ENCODE results near the gene DAW1.

The DAW1 gene

GRCh38 chr2:227862227-227862740 is 9.1 kb upstream of the DAW1 start:
- DNase-seq (ENCODE audit: low spot score): no peak

DNA sequence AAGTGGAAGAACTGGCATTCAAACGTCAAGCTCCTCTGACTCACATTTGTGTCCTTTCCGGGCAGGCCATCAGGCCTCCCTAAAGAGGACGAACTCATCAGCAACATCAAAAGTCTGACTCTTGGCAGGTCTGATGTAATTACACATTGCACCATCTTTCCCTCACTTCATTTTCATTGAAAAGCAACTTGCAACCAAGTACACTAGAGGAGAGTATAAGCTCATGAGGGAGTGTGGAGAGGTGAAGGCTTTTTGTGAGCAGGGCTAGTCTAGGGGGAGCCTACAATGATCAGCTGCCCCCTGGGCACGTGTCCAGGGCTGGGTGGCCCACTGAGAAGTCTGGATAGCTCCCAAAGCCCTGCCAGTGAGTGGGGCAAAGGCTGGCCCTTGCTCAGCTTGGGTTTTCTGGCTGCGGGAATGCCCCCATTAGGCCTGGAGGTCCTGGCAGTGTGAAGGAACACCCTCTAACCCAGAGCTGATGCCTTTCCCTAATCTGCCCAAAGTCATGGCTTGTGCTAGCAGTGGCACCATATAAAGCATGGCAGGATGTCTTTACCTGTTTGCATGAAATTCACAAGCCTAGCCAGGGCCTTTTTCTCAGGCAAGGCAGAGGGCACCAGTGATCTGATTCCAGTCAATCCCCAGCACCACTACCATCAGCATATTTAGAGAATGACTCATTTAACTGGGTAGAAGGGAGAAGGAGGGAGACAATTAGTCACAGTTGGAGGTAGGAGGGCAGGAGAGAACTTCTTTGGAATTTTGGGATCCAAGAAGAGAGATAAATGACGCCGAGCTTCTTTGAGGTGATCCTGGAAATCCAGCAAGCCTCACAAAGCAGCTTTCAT is 8.5 kb upstream of the DAW1 start:
- DNase-seq (ENCODE audit: low spot score): peak; percentile 70

GRCh38 chr2:227864161-227864756 is 7.2 kb upstream of the DAW1 start:
- peak; percentile 30 for DNase-seq (ENCODE audit: low spot score)

- no peak for DNase-seq (ENCODE audit: low spot score)
Measured at GRCh38 chr2:227865291-227865690, 6.1 kb upstream of the DAW1 start.

- DNase-seq (ENCODE audit: low spot score): no peak
Measured at GRCh38 chr2:227867386-227867785, 4.0 kb upstream of the DAW1 start.

DNA sequence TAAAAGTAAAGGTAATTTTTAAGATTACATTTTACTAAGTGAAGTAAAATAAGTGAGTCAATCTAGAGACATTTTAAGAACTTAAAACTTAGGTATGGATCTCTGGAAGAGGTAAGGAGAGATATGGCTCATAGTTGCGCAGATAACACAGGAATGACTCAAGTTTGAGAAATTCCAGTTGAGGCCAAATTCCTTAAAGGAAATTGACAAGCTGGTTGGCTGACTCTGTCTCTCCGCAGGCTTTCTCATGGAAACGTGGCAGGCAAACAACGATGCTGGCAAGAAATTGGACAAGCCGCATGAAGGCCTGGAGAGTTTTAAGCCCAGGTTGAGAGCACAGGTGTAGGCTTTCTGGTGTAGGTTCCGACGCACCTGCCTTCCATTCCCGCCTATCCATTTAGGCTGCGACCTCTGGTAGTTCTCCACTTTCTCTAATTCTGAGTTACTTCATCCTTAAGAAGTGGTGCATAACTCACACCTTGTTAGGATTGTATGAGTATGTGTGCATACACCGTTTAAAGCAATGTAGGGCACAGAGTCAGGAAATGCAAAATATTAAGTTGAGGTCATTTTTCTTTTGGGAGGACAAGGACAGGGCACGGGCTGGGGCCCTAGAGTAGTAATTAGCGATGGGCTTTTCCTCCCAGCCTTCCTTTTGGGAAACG is 589 bp upstream of the DAW1 start:
- DNase-seq (ENCODE audit: low spot score): no peak

- no peak for DNase-seq (ENCODE audit: low spot score)
Measured at GRCh38 chr2:227872676-227873075, 1.2 kb downstream of the DAW1 start.

DNA sequence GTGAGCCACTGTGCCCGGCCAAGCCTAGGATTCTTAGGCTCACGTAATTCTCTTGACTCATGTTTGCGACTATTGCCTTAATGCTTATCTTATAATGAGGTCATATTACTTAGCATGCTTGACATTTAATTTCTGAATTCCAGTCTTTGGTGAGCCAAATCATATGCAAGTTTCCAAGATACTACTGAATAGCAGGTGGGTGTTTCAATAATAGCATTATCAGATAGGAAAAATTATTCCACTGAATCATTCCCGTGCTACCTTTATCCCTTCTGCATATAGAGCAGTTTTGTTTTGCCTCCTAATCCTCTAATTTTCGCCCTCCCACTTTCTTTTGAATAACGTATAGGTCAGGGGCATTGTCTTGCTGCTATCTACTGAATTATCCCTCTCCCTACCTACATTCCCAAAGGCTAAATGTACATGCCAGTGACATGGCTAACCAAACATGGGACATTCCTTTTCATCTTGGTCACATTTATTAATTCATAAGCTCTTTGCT is 4.9 kb downstream of the DAW1 start:
- DNase-seq (ENCODE audit: low spot score): no peak

DNA sequence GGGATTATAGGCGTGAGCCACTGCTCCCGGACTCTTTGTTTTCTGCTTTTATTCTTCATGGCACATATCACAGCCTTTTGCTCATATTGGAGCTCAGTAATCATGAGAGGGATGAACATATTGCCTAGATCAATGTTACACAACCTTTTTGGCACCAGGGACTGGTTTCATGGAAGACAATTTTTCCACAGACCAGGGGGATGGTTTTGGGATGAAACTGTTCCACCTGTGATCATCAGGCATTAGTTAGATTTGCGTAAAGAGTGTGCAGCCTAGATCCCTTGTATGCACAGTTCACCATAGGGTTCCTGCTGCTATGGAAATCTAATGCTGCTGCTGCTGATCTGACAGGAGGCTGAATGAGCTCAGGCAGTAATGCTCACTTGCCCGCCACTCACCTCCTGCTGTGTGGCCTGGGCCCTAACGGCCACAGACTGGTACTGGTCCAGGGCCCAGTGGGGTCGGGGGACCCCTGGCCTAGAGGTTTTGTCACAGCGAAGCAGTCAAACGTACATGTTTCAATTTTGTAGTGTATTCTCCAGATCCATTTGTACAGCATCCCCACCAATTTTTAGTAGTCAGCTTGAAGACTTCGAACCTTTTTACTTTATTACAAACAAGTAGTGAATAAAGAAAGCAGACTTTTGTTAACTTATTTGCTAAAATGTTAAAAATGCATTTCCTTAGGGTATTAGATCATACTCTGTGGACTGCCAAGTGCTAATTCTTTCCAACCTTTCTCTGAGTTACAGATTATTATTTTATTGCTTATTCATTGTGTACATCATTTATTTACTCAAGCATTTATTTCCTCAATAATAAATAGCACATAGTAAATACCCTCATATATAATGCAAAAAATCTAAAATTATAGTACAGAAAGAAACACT is 6.2 kb downstream of the DAW1 start:
- no peak for DNase-seq (ENCODE audit: low spot score)

DNA sequence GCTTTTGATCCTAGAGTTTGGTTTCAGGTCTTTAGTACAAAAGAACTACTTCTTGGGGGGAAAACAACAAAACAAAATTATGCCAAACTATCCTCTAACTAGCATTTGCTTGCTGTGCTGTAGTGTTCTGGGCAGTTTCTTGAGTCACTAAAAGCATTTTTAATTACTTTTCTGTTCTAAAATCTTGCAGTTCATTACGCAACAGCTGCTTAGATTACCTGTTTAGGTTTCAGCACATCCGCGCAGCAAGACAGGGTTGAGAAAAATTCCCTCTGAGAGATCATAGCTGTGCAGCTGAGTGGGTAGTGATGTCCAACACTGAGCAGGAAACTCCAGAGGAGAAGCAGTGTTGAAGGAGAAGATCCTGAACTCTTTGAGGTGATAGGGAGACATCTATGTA is 9.0 kb downstream of the DAW1 start:
- no peak for DNase-seq (ENCODE audit: low spot score)

DNA sequence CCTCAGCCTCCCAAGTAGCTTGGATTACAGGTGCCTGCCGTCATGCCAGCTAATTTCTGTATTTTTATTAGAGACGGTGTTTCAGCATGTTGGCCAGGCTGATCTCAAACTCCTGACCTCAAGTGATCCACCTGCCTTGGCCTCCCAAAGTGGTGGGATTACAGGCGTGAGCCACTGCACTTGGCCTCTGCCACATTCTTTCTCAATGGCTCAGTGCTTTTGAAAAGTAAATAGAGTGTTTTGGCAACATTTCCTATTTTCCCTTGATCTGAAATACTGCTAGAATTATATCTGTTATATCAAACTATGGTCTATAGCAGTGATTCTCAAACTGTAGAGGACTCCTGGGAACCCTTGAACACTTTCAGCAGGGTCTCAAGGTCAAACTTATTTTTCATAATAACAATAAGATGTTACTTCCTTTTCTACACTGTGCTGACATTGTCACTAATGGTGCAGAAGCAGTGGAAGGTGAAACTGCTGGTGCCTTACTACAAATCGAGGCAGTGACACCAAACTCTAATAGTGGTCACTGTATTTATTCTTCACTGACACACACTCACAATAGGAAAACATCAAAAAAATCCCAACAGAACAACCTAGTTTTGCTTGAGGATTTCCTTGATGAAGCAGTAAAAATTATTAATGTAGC is 10.6 kb downstream of the DAW1 start:
- DNase-seq (ENCODE audit: low spot score): no peak

DNA sequence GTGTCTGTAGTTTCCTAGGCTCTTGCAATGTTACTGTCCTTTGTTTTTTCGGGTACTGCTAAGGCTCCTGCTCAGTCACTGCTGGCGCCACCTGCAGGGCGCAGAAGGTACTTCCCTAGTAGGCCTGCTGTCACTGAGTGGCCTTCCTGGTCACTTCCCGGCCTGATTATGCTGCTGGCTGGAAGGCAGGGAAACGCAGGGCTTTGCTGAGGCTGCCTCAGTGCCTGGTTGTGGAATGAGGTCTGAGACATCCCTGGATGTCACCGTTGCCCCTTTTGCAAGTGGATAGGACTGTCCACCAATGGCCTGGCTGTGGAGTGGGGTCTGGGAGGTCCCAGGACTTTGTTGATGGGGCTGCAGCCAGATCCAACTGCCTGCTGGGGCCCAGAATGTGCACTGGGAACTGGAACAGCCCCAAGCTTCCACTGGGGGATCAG is 13.1 kb downstream of the DAW1 start:
- peak; percentile 84 for DNase-seq (ENCODE audit: low spot score)

DNA sequence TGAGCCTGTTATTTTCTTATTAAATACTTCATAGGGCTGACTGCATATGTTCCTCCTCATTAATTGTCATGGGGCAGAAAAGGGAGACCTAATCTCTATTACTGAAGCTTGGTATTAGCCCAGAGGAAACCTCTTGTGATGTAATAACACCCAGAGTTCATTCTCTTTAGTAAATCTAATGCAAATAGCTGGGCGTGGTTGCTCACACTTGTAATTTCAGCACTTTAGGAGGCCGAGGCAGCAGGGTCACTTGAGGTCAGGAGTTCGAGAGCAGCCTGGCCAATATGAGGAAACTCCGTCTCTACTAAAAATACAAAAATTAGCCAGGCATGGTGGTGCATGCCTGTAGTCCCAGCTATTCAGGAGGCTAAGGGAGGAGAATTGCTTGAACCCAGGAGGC is 14.7 kb downstream of the DAW1 start:
- no peak for DNase-seq (ENCODE audit: low spot score)

DNA sequence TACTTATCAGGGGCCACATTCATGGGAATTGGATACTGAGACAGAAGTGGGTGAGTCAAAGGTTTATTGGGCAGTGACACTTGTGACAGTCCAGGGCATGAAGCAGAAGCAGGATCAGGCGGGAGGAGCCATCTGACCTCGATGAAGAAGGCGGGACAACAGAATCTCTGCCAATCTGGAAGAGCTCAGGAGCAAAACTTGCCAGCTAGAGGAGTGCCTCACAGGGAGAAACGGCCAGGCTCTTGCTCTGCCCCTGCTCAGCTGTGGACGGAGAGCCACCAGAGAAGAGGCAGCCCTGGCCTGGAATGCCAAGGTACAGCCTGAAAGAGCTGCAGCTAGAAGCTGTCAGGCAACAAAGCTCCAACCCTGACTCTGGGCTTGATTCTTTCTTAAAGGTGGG is 16.9 kb downstream of the DAW1 start:
- peak; percentile 33 for DNase-seq (ENCODE audit: low spot score)

- DNase-seq (ENCODE audit: low spot score): no peak
Measured at GRCh38 chr2:227889336-227889735, 17.9 kb downstream of the DAW1 start.

- peak; percentile 35 for DNase-seq (ENCODE audit: low spot score)
Measured at GRCh38 chr2:227890495-227891079, 19.2 kb downstream of the DAW1 start.

DNA sequence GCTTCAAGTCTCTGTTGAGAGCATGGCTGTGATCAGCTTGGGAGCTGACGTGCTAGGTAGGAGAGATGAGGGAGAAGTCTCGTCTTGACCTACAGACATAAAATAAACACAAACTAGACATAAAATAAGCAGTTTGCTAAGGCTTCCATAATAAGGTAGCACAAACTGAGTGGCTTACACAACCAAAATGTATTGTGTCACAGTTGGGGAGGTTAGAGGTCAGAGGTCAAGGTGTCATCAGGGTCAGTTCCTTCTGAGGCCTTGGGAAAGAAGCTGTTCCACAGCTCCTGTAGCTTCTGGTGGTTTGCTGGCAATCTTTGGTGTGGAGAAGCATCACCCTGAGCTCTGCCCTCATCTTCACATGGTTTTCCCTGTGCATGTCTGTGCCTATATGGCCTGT is 20.2 kb downstream of the DAW1 start:
- DNase-seq (ENCODE audit: low spot score): no peak

DNA sequence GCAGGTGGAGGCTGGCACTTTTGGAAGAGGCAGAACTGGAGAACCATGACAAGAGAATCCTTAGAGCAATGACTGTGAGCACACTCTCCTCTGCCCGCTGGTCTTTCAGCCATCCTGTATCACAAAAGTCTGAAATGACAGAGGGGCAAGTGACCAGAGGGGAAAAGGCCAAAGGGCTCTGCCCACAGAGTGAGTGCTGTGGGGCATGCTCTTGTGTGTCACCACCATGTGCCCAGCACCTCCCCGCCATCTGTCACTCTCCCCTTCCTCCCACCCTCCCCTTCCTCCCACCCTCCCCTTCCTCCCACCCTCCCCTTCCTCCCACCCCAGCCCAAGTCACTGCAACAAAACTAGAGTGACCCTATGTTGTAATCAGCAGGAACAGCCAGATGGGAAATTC is 31.9 kb downstream of the DAW1 start:
- DNase-seq (ENCODE audit: low spot score): no peak

GRCh38 chr2:227906991-227907390 is 35.6 kb downstream of the DAW1 start:
- no peak for DNase-seq (ENCODE audit: low spot score)

DNA sequence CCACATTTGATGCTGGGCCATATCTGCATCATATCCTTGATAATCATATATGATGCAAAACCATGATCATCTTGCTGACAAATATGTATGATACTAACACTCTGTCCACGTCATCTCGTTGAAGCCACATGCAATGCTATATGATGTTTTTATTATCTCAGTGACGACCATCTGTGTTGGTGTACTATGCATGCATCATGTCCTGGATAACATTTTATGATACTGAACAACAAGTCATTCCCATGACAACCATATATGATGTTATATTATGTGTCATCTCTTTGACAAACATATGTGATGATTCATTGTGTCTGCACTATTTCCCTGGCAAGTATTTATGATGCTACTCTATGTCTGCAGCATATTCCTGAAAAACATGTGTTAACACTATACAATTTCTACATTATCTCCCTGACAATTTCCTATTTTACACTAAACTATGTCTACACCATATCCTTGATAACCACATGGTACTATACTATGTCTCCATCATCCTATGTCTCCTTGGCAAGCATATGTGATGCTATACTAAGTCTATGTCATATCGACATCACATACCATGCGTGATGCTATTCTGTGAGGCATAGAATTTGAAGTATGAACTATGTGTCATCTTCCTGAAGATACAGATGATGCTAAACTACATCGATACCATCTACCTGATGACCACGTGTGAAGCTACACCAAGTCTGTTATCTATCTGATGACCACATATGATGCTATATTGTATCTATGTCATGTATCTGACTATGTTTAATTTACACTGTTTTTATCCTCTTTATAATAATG is 37.0 kb downstream of the DAW1 start:
- no peak for DNase-seq (ENCODE audit: low spot score)

Measured in AG20443 (cell line).